NCI-H526 (cell line): ENCODE measurements around the gene SH3RF3.
"Not testable (repeated sequence)": the region's sequence is repeated elsewhere in the genome, so short reads cannot be mapped to it uniquely, and the experiment has no call there.

ENCODE experiments used
- DNase-seq, 2 experiments: peaks; one replicate each; lab custom pipeline; 2025; lab: John Stamatoyannopoulos, UW

The SH3RF3 gene

GRCh38 chr2:109128616-109129355 lies at the start of gene SH3RF3:
SH3RF3 (plus strand) TSS chr2:109129205.
- peak in 1 of 2 experiments; percentile 52 for DNase-seq

- no peak for DNase-seq
These were observed 49.4 kb upstream of the SH3RF3 start for GRCh38 chr2:109079590-109079989.

- DNase-seq: no peak
These were observed 48.9 kb upstream of the SH3RF3 start for GRCh38 chr2:109080109-109080508.

- no peak for DNase-seq
These were observed 48.2 kb upstream of the SH3RF3 start for GRCh38 chr2:109080757-109081156.

GRCh38 chr2:109081374-109081773 lies 47.6 kb upstream of the SH3RF3 start:
- no peak for DNase-seq

GRCh38 chr2:109083771-109084170 lies 45.2 kb upstream of the SH3RF3 start:
- no peak for DNase-seq

- DNase-seq: no peak
These were observed 44.7 kb upstream of the SH3RF3 start for GRCh38 chr2:109084341-109084740.

- DNase-seq: no peak
These were observed 42.9 kb upstream of the SH3RF3 start for GRCh38 chr2:109085912-109086742.

GRCh38 chr2:109086743-109087020 lies 42.3 kb upstream of the SH3RF3 start:
- DNase-seq: no peak

GRCh38 chr2:109087055-109087663 lies 41.8 kb upstream of the SH3RF3 start:
- no peak for DNase-seq

GRCh38 chr2:109089602-109090300 lies 39.3 kb upstream of the SH3RF3 start:
- no peak for DNase-seq

- DNase-seq: no peak
These were observed 37.5 kb upstream of the SH3RF3 start for GRCh38 chr2:109091526-109091925.

GRCh38 chr2:109094144-109094543 lies 34.9 kb upstream of the SH3RF3 start:
- no peak for DNase-seq

- no peak for DNase-seq
These were observed 30.6 kb upstream of the SH3RF3 start for GRCh38 chr2:109098251-109098920.

- no peak for DNase-seq
These were observed 30.1 kb upstream of the SH3RF3 start for GRCh38 chr2:109098921-109099273.

GRCh38 chr2:109102588-109103233 lies 26.3 kb upstream of the SH3RF3 start:
- no peak for DNase-seq

- no peak for DNase-seq
These were observed 23.9 kb upstream of the SH3RF3 start for GRCh38 chr2:109105113-109105512.

- DNase-seq: no peak
These were observed 20.3 kb upstream of the SH3RF3 start for GRCh38 chr2:109108740-109109139.

- no peak for DNase-seq
These were observed 19.7 kb upstream of the SH3RF3 start for GRCh38 chr2:109109342-109109741.

- DNase-seq: no peak
These were observed 18.8 kb upstream of the SH3RF3 start for GRCh38 chr2:109110170-109110569.

- DNase-seq: not testable (repeated sequence)
These were observed 11.8 kb upstream of the SH3RF3 start for GRCh38 chr2:109117181-109117580.
